ENCODE data around the gene TPM4. TPM values are rescaled to one million over a fixed set of nuclear protein-coding genes. Genes with fewer than 3 reads are reported as not detected.

Gene TPM4
- total RNA-seq, 2 donors from 2014 or later, result 162 to 171 TPM

DNA sequence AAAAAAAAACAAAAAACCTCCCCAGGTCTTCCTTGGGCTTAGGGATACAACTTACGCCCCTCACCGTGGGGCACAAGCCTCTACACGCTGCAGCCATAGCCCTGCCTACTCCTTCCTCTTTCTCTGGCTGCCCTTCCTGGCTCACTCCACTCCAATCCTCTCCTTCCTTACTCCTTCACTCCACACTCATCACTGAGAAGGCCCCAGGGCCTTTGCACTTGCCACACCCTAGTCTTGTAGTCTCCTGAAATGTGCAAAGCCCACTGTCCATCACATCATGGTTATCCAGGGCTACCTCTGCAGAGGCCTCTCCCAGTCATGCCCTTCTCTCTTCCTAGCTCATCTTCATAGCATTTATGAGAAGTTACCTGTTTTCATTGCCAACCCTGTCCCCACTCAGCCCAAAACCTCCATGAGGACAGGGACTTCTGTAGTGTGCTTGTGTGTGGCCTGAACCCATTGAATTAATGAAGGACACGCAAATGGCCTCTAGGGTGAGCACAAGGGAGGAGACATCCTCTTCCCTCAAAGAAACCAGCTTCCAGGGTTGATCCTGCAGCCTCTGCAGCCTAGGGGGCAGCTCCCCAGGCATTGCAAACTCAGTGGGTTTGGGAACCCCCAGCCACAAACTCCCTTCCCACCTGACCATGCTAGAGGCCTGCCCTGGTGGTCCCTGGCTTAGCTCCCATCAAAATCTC lies 59.3 kb downstream of the TPM4 start:
- no peak for TF ChIP-seq POLR2A (IDR thresholded peaks at IDR 0.05)
- TF ChIP-seq, protein P1, sequence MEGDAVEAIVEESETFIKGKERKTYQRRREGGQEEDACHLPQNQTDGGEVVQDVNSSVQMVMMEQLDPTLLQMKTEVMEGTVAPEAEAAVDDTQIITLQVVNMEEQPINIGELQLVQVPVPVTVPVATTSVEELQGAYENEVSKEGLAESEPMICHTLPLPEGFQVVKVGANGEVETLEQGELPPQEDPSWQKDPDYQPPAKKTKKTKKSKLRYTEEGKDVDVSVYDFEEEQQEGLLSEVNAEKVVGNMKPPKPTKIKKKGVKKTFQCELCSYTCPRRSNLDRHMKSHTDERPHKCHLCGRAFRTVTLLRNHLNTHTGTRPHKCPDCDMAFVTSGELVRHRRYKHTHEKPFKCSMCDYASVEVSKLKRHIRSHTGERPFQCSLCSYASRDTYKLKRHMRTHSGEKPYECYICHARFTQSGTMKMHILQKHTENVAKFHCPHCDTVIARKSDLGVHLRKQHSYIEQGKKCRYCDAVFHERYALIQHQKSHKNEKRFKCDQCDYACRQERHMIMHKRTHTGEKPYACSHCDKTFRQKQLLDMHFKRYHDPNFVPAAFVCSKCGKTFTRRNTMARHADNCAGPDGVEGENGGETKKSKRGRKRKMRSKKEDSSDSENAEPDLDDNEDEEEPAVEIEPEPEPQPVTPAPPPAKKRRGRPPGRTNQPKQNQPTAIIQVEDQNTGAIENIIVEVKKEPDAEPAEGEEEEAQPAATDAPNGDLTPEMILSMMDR (IDR thresholded peaks at IDR 0.05), result no peak
- no peak for ATAC-seq
- intact Hi-C loops (cut with DNase I), result no loop called here
- Histone ChIP-seq H3K9me3 (no peaks in the 10 kb centered on the region), H3K36me3 (replicated peaks in 1 of 2; ENCODE audit: insufficient read depth in 1 of 2, low read depth in 2 of 2) (peaks cover 0 to 10% of the 10 kb centered on the region in 2 donors), H3K27ac (no peak overlapping the region), H3K4me1 (peaks cover 12% of the 10 kb centered on the region), H3K27me3 (no peaks in the 10 kb centered on the region), H3K4me3 (no peak overlapping the region)
- no peak for DNase-seq
- WGBS, 2 donors, result 85 to 92% methylated on average over 4 of the region's 4 CpGs

DNA sequence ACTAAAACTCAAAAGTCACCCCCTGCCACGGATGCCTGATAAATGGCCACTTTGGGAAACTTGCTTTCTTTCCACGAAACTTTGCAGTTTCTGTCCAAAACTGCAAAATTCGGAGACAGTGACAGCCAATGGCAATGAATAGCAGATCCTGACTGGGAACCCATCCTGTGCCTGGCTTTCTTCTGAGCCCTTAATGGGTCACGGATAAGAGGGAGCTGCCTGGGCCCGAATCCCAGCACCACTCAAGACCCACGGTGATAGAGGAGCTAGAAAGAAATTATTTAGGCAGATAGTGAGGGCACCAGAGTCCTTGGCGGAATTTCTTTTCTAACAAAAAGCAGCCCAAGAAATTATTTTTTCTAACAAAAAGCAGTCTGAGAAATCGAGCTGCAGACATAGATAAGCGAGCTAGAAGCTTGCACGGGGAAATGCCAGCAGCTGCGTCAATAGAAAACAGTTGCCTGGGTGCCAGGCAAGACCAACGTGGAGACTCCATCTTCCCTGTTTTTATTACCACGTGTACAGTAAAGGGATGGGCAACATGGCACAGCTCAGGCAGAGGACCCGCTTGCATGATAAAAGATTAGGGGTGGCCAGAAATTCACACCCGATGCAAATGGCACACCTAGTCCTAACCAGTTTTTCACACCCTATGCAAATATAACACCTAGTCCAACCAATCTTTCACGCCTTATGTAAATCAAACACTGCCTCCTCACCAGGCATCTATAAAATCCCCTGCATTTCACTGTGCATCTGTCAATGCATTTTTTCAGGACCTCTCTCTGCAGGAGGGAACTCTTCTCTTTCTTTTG lies 60.1 kb downstream of the TPM4 start:
- intact Hi-C loops (cut with DNase I), result no loop called here
- ATAC-seq (peak; percentile 36), DNase-seq (peak; percentile 26 to 58 (median 36))
- peaks cover 12% of the 10 kb centered on the region for H3K4me1 ChIP-seq
- H3K36me3 ChIP-seq (replicated peaks in 1 of 2; ENCODE audit: insufficient read depth in 1 of 2, low read depth in 2 of 2), result peaks cover 0 to 10% of the 10 kb centered on the region in 2 donors
- H3K4me3 ChIP-seq, result no peak overlapping the region
- H3K27me3 ChIP-seq, result no peaks in the 10 kb centered on the region
- no peaks in the 10 kb centered on the region for H3K9me3 ChIP-seq
- TF ChIP-seq, protein P1 (IDR thresholded peaks at IDR 0.05), result no peak
- TF ChIP-seq POLR2A (IDR thresholded peaks at IDR 0.05), result no peak
- 24 to 32% methylated on average over 16 of the region's 16 CpGs for WGBS, 2 donors
- no peak overlapping the region for H3K27ac ChIP-seq

DNA sequence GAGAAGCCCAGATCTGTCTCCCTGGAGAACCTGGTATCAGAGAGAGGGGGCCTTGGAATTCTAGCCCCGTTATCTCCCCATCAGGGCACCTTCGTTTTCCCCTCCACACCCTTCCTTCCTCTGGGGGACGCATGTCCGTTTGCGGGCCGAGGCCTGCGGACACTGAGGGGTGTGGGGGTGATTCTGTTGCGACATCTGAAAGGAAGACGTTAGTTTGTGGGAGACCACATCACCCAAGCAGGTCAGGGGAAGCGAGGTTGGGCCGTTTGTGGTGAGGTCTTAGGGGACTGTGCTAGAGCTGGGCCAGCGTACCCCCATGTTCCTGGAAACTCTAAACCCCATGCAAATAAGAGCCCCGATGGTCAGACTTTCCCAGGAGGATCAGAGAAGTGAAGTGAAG lies 63.5 kb downstream of the TPM4 start:
- no peaks in the 10 kb centered on the region for H3K36me3 ChIP-seq (replicated peaks in 1 of 2; ENCODE audit: insufficient read depth in 1 of 2, low read depth in 2 of 2)
- intact Hi-C loops (cut with DNase I), result no loop called here
- peaks cover 25% of the 10 kb centered on the region for H3K4me1 ChIP-seq
- TF ChIP-seq POLR2A (IDR thresholded peaks at IDR 0.05), result no peak
- no peak for DNase-seq
- no peaks in the 10 kb centered on the region for H3K9me3 ChIP-seq
- ATAC-seq, result no peak
- H3K27me3 ChIP-seq, result no peaks in the 10 kb centered on the region
- 55 to 83% methylated on average over 11 to 12 of the region's 13 CpGs for WGBS, 2 donors
- no peak overlapping the region for H3K4me3 ChIP-seq
- H3K27ac ChIP-seq, result no peak overlapping the region

DNA sequence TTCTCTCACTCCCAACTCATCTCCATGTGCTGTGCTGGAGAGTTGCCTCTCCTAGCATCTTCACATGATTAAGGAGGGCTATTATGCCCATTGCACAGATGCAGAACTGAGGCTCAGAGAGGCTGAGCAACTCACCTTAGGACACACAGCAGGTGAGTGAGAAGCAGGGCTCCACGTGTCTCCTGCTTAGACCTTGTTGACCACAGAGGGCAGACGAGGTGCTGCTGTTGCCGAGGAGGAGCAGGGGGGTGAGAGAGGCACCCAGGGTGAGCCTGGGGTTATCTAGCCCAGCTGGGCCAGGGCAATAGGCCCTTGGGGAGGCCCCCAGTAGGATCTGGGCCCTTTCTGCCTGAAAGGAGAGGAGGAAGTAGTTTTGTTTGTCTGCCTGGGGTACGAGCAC lies 64.7 kb downstream of the TPM4 start:
- TF ChIP-seq, protein P1 (IDR thresholded peaks at IDR 0.05), result no peak
- no peak for TF ChIP-seq POLR2A (IDR thresholded peaks at IDR 0.05)
- Histone ChIP-seq H3K4me3 (no peak overlapping the region), H3K27me3 (no peaks in the 10 kb centered on the region), H3K4me1 (peaks cover 32% of the 10 kb centered on the region), H3K9me3 (no peaks in the 10 kb centered on the region), H3K27ac (no peak overlapping the region), H3K36me3 (replicated peaks in 1 of 2; ENCODE audit: insufficient read depth in 1 of 2, low read depth in 2 of 2) (no peaks in the 10 kb centered on the region)
- ATAC-seq (no peak), DNase-seq (no peak)
- intact Hi-C loops (cut with DNase I), result no loop called here
- WGBS, 2 donors, result 71 to 75% methylated on average over 4 of the region's 4 CpGs

DNA sequence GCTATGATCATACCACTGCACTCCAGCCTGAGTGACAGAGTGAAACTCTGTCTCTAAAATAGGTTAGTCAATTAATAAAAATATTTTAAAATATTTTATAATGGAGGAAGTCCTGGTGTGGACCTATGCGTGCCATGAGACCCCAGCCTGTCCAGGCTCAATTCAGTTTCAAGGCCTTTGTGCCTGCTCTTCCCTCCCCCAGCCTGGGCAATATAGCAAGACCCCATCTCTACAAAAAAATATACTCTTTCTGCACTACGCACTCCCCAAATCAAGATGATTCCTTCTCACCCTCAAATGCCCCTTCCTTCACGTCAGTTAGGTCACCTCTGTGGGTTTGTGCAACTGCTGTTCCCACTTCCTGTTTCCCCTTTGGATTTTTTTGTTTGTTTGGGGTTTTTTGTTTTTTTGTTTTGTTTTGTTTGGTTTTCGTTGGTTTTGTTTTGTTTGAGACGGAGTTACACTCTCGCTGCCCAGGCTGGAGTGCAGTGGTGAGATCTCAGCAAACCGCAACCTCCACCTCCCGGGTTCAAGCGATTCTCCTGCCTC lies 65.8 kb downstream of the TPM4 start:
- 78 to 94% methylated on average over 9 of the region's 9 CpGs for WGBS, 2 donors
- no peak overlapping the region for H3K4me3 ChIP-seq
- no peaks in the 10 kb centered on the region for H3K27me3 ChIP-seq
- no peak for ATAC-seq
- no peak for TF ChIP-seq POLR2A (IDR thresholded peaks at IDR 0.05)
- TF ChIP-seq, protein P1 (IDR thresholded peaks at IDR 0.05), result no peak
- H3K36me3 ChIP-seq (replicated peaks in 1 of 2; ENCODE audit: insufficient read depth in 1 of 2, low read depth in 2 of 2), result no peaks in the 10 kb centered on the region
- H3K4me1 ChIP-seq, result peaks cover 21% of the 10 kb centered on the region
- H3K9me3 ChIP-seq, result no peaks in the 10 kb centered on the region
- no peak overlapping the region for H3K27ac ChIP-seq
- DNase-seq, result no peak
- intact Hi-C loops (cut with DNase I), result no loop called here

All from body of pancreas (tissue), 4 donors.